GM12878 (cell line): Measurements from ENCODE around the gene LST1. TPM values are rescaled to one million over a fixed set of nuclear protein-coding genes. Genes with fewer than 3 reads are reported as not detected.

Experiments
- CHD2 ChIP-seq: IDR thresholded peaks from 2 replicates; pipeline ENCODE4 v1.6.1; 2011; ENCODE audit warnings: low read depth, low read length, improper control_type of control experiment, borderline replicate concordance
- E4F1 ChIP-seq: fragments of 450-650 bp; IDR thresholded peaks from 2 replicates; pipeline ENCODE4 v1.6.1; 2018; ENCODE audit warnings: borderline replicate concordance, mild to moderate bottlenecking; ENCODE audit not compliant: partially characterized antibody
- HSF1 ChIP-seq: fragments of 150-350 bp; IDR thresholded peaks from 2 replicates; pipeline ENCODE4 v1.6.1; 2014; ENCODE audit warnings: mild to moderate bottlenecking, low read depth, low read length
- IKZF1 ChIP-seq: fragments of 450-650 bp; conservative IDR thresholded peaks from 2 replicates; pipeline ENCODE4 v1.6.1; 2017; ENCODE audit warnings: antibody characterized with exemption, mild to moderate bottlenecking
- MEF2B ChIP-seq: fragments of 450-650 bp; IDR thresholded peaks from 2 replicates; pipeline ENCODE4 v1.6.1; 2018; ENCODE audit warnings: mild to moderate bottlenecking, moderate library complexity; ENCODE audit not compliant: partially characterized antibody, poor library complexity, severe bottlenecking
- MTA2 ChIP-seq: fragments of 450-650 bp; IDR thresholded peaks from 2 replicates; pipeline ENCODE4 v1.6.1; 2016; ENCODE audit warnings: low read depth, mild to moderate bottlenecking, moderate library complexity
- MXI1 ChIP-seq: fragments of 150-350 bp; IDR thresholded peaks from 2 replicates; pipeline ENCODE4 v1.6.1; 2011; ENCODE audit warnings: low read depth, mild to moderate bottlenecking, inconsistent platforms, low read length, improper control_type of control experiment
- PAX8 ChIP-seq: fragments of 450-650 bp; IDR thresholded peaks from 2 replicates; pipeline ENCODE4 v1.6.1; 2017; ENCODE audit warnings: mild to moderate bottlenecking, moderate library complexity
- POLR2AphosphoS5 ChIP-seq: IDR thresholded peaks from 2 replicates; pipeline ENCODE4 v1.6.1; 2011; ENCODE audit warnings: mild to moderate bottlenecking, low read length, inconsistent platforms
- POU2F2 ChIP-seq: IDR thresholded peaks from 3 replicates; pipeline ENCODE4 v1.6.1; 2011; ENCODE audit warnings: low read depth, mild to moderate bottlenecking, low read length, borderline replicate concordance
- STAT1 ChIP-seq: fragments of 450-650 bp; conservative IDR thresholded peaks from 2 replicates; pipeline ENCODE4 v1.6.1; 2014; ENCODE audit warnings: antibody characterized with exemption, mild to moderate bottlenecking
- STAT3 ChIP-seq: IDR thresholded peaks from 2 replicates; pipeline ENCODE4 v1.6.1; 2011; ENCODE audit warnings: low read depth, low read length, improper control_type of control experiment
- ZBTB11 ChIP-seq: fragments of 450-650 bp; formaldehyde crosslinking; IDR thresholded peaks from 2 replicates; pipeline ENCODE4 v1.5.0; 2022; ENCODE audit warnings: mild to moderate bottlenecking, missing genetic modification characterization
- ZBTB40 ChIP-seq: fragments of 450-650 bp; IDR thresholded peaks from 2 replicates; pipeline ENCODE4 v1.6.1; 2016; ENCODE audit warnings: mild to moderate bottlenecking, moderate library complexity, borderline replicate concordance
- ZZZ3 ChIP-seq: IDR thresholded peaks from 2 replicates; pipeline ENCODE4 v1.6.1; 2011; ENCODE audit warnings: low read depth; ENCODE audit not compliant: control insufficient read depth, insufficient read length
- polyA plus RNA-seq, 11 experiments: library from polyadenylated mRNA; depleted of rRNA in 4 of 11; unstranded in 6 of 11; stranded (reverse) in 5 of 11; fragments of >200 nt; fragmentation: Nextera tagmentation in 4 of 11; fragmentation: Illumina TruSeq in 1 of 11; extraction: Ambion mirVana in 4 of 11; extraction: Trizol in 1 of 11; gene quantifications; 1 replicate in 1 of 11; 2 replicates in 10 of 11; pipeline versions ENCODE4 v1.2.1 to v1.2.3, GENCODE V29; 2011 to 2016; ENCODE audit warnings: inconsistent platforms in 2 of 11, missing spikeins in 2 of 11, low read depth in 1 of 11
- total RNA-seq, 4 experiments: library from RNA; depleted of rRNA in 3 of 4; stranded (reverse); fragments of >200 nt in 3 of 4; fragmentation: Illumina TruSeq in 1 of 4; extraction: Trizol in 1 of 4; gene quantifications; 2 replicates each; pipeline versions ENCODE4 v1.2.1 to v1.2.3, GENCODE V29; 2013 to 2021

Gene LST1
- total and polyA plus RNA-seq, 10 of the 15 experiments (the other 5 are each of a cell fraction or from before 2014, with no cell fraction given) = 4.1 to 35.5 (median 16.4) TPM

GRCh38 chr6:31546958-31547726, 38.9 kb upstream of the LST1 start, which contains the start of gene NFKBIL1 (continued):
- peak; percentile 69 for TF ChIP-seq E4F1
- no peak for TF ChIP-seq STAT3
- TF ChIP-seq HSF1 = 0 out of 2 replicates have a peak, but pooled peaks have one; percentile 53
- peak; percentile 98 for TF ChIP-seq ZBTB40
- TF ChIP-seq ZBTB11 (CRISPR knock-in tag) = peak; percentile 87
- TF ChIP-seq IKZF1 = peak; percentile 62
- TF ChIP-seq MXI1 = 0 out of 2 replicates have a peak, but pooled peaks have one; percentile 53
- peak; percentile 96 for TF ChIP-seq MEF2B
- no peak for TF ChIP-seq PAX8
- TF ChIP-seq POU2F2 = peak; percentile 71; the same call in 1 of the 3 replicates
- TF ChIP-seq POLR2AphosphoS5 = peak; percentile 40; the same call in 1 of the 2 replicates
- no peak for TF ChIP-seq ZZZ3
- TF ChIP-seq CHD2 = peak; percentile 39; the same call in 1 of the 2 replicates
- peak; percentile 30; the same call in 1 of the 2 replicates for TF ChIP-seq STAT1
- 0 out of 2 replicates have a peak, but pooled peaks have one; percentile 35 for TF ChIP-seq MTA2
